Ramos (cell line): ENCODE results near the gene CAMP.

Source experiments
- in situ Hi-C: fragments of 300-500 bp; cut with MboI; formaldehyde crosslinking; loops from one replicate; pipeline ENCODE4 v1.14.3; 2022; ENCODE audit warnings: low sequenced_read_pairs; ENCODE audit not compliant: unreplicated experiment

CAMP gene, protein sequence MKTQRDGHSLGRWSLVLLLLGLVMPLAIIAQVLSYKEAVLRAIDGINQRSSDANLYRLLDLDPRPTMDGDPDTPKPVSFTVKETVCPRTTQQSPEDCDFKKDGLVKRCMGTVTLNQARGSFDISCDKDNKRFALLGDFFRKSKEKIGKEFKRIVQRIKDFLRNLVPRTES

GRCh38 chr3:48222616-48223513 is at the start of gene CAMP:
Gene CAMP (plus strand): TSS chr3:48223495. CDS start chr3:48223512, 17 bp downstream.
- in situ Hi-C loops: no loop called here

- in situ Hi-C loops: no loop called here
These were observed 45.2 kb upstream of the CAMP start for GRCh38 chr3:48178072-48178471.

GRCh38 chr3:48180021-48180420 is 43.3 kb upstream of the CAMP start:
- in situ Hi-C loops: no loop called here

- in situ Hi-C loops: no loop called here
These were observed 42.6 kb upstream of the CAMP start for GRCh38 chr3:48180531-48181253.

GRCh38 chr3:48184299-48184698 is 39.0 kb upstream of the CAMP start:
- in situ Hi-C loops: no loop called here

GRCh38 chr3:48185129-48185528 is 38.2 kb upstream of the CAMP start:
- in situ Hi-C loops: no loop called here

DNA sequence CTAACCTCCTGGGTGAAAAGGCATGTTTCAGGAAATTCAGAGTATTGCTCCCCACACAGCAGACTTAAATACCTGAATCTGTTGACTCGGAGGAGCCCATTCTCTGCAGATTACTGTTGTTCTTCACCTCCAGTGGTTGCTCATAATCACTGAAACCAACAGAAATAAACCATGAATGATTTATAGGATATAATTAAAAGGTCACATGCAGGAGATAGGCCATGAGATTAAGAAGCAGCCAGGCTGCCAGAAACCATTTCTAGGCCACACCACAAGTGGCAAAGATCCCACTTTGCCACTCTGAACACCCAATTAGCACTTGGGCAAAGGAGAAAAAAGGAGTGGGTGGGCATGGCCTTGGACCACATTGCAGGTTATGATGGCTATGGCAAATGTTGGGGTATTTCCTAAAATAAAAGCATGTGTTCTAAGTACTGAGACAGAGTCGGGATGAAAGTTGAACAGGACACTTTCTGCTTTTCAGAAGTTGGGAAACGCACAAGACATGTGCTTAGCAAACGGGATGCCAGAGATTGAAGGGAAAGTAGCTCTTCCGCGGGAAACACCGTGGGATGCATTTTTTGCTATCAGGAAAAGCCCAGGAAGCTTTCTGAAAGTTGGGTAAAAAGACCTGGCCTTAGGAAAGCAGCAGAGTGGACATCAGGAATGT is 36.5 kb upstream of the CAMP start:
- in situ Hi-C loops: no loop called here

DNA sequence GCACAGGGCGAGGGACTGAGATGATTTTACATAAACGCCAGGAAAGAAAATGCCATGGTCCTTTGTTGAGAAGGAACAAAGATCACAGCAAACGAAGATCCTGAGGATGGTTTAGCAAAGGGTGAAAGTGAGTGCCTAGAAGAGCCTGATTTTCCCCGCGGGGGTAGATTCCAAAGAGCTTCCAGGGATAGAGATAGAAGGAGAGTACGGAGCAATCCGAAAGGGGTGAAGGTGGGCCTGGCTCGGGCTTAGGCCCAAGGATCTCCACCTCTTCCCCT is 36.1 kb upstream of the CAMP start:
- in situ Hi-C loops: no loop called here

GRCh38 chr3:48187579-48188265 is 35.6 kb upstream of the CAMP start:
- in situ Hi-C loops: no loop called here

DNA sequence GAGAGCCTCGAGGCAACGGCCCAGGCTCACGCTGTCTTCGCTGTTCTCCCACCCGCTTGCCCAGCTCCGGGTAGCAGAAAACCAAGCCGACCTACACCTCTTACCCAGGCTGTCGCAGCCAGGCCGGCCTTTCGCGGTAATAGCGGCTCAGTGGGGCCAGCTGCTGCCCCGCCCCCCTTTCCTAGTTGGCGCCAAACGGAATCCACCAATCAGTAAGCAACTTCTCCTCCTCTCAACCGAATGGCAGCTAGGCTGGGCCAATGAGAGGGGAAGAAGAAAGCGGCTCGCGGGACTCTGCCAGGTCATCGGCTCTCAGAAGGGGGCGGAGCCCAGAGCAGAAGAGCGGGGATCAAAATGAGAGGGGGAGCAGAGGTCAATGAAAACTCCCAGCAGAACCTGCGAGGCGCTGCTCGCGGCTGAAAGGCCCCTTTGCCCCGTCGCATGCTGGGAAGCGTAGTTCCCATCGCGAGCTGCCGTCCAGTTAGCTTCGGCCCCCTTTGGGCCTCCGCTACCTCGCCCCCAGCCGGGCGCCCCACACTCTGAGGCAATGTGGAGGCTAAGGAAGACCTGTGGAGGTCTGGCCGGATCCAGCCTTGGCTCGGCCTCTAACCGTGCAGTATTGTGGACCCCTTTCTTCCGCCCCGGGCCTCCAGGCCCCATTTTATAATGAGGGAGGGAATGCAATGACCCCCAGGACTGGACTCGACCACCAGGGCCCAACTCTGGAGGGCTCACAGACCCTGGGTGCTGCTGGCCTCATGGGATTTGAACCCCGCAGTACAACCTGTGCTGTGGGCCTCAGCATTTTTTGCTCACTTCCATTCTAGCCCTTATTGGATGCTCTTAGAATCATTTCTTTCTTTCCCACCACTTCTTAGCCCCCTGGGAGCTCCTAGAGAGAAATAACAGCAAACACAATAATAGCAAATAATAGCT is 34.8 kb upstream of the CAMP start, which contains the start of gene CDC25A:
Gene CDC25A, minus strand, starts transcription at position 152 of the 936 bp plus-strand sequence. CDS start 470 bp downstream, outside the sequence.
- in situ Hi-C loops: no loop called here

GRCh38 chr3:48189321-48189720 is 34.0 kb upstream of the CAMP start:
- in situ Hi-C loops: no loop called here

DNA sequence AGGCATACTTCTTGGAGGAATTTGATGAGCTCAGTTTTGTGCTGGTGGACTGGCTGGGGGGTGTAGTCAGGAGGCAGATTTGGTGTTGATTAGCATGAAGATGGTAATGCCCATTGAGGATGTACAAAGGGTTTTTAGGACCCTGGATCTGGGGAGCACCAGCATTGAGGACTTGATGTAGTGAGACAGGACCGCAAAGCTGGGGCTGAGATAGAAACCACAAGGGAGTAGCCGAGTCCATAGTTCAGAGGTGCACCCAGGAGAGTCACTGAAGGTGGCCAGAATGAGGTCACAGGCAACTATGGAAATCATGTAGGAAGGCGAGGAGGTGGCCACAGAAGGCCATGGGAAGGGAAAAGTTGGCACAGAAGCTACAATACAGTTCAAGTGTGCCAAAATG is 32.4 kb upstream of the CAMP start:
- in situ Hi-C loops: loop anchor here (5.0 kb wide), 1 partner anchor 246 kb away; no protein-coding TSS in a partner anchor

DNA sequence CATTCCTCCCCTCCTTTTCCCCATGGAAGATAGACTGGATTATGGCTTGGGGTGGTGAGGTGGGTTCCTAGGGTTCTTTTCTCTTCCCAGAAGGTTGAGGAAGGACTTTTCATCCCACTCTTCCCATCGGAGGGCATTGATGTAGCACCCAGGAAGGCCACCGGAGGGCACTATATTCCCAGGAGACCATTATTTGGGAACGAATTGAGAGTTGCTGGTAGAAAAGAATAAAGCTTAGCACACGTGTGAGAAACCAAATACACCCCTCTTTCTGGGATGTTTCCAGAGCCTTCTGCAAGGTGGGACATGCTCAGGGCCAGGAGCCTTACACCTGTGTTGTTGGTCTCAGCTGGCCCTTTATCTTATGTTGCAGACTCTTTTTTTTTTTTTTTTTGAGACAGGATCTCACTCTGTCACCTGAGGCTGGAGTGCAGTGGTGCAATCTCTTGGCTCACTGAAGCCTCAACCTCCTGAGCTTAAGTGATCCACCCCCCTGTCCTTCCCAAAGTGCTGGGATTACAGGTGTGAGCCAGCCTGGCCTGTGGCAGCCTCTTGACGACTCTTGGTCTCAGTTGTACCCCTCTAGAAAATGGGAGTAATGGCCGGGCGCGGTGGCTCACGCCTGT is 28.7 kb upstream of the CAMP start:
- in situ Hi-C loops: loop anchor here (5.0 kb wide), 1 partner anchor 243 kb away; no protein-coding TSS in a partner anchor

GRCh38 chr3:48196611-48197010 is 26.7 kb upstream of the CAMP start:
- in situ Hi-C loops: no loop called here

DNA sequence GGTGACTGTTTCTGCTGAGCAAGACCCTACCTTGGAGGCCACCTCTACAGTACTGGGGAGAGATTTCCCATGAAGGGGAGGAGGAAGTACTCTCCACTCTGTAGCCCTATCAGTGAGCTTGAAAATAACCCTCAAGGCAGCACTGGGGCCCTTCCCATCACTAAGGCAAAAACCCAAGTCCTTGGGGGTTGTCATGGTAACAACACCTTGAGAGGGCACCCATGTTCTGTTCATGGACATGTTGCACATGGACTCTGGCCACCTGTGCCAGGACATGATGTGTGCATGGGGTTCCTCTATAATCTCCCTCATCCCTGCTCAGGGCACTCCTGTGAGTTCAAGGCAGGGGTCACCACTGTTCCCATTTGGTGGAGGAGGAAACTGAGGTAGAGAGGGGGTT is 24.2 kb upstream of the CAMP start:
- in situ Hi-C loops: no loop called here

DNA sequence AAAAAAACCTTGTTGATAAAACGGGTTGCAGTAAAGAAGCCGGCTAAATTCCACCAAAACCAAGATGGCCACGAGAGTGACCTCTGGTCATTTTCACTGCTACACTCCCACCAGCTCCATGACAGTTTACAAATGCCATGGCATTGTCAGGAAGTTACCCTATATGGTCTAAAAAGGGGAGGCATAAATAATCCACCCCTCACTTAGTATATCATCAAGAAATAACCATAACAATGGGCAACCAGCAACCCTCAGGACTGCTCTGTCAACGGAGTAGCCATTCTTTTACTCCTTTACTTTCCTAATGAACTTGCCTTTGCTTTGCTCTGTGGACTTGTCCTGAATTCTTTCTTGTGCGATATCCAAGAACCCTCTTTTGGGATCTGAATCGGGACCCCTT is 20.7 kb upstream of the CAMP start:
- in situ Hi-C loops: no loop called here

- in situ Hi-C loops: no loop called here
These were observed 15.2 kb upstream of the CAMP start for GRCh38 chr3:48208076-48208475.

DNA sequence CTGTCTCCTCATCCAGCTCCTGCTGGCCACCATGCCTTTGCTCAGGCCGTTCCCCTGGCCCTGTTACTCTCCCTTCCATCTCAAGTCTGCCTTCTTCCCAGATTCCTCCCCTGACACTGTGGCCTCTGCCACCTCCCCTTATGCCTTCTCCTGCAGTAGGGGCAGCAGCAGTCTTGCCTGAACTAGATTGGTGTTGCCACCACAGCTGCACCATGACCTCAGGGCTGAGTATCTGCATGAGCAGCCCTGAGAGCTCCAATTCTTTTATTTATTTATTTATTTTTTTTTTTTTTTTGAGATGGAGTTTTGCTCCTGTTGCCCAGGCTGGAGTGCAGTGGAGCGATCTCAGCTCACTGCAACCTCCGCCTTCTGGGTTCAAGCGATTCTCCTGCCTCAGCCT is 13.8 kb upstream of the CAMP start:
- in situ Hi-C loops: no loop called here
